Measurements from ENCODE around the gene RRN3. TPM values are rescaled to one million over a fixed set of nuclear protein-coding genes. Genes with fewer than 3 reads are reported as not detected.
"Not testable (repeated sequence)": the region's sequence is repeated elsewhere in the genome, so short reads cannot be mapped to it uniquely, and the experiment has no call there.

The RRN3 gene
- total RNA-seq, 1 donor from 2014 or later, result 54.5 TPM

- not testable (repeated sequence) for H3K27me3 ChIP-seq (ENCODE audit: control insufficient read depth, insufficient read depth, low read length); H3K4me3 ChIP-seq (ENCODE audit: low read depth, low read length); FAIRE-seq
- TF ChIP-seq, protein P1, sequence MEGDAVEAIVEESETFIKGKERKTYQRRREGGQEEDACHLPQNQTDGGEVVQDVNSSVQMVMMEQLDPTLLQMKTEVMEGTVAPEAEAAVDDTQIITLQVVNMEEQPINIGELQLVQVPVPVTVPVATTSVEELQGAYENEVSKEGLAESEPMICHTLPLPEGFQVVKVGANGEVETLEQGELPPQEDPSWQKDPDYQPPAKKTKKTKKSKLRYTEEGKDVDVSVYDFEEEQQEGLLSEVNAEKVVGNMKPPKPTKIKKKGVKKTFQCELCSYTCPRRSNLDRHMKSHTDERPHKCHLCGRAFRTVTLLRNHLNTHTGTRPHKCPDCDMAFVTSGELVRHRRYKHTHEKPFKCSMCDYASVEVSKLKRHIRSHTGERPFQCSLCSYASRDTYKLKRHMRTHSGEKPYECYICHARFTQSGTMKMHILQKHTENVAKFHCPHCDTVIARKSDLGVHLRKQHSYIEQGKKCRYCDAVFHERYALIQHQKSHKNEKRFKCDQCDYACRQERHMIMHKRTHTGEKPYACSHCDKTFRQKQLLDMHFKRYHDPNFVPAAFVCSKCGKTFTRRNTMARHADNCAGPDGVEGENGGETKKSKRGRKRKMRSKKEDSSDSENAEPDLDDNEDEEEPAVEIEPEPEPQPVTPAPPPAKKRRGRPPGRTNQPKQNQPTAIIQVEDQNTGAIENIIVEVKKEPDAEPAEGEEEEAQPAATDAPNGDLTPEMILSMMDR (IDR thresholded peaks at IDR 0.05; ENCODE audit: insufficient read depth, low read length, severe bottlenecking), result peak; percentile 49
- DNase-seq (ENCODE audit: low read depth), result peak; percentile 75
- H3K36me3 ChIP-seq (ENCODE audit: control insufficient read depth, insufficient read depth, low read length), result peaks cover 17% of the 10 kb centered on the region
These were observed 71.9 kb downstream of the RRN3 start for GRCh38 chr16:15022194-15022593.

- not testable (repeated sequence) for FAIRE-seq; DNase-seq (ENCODE audit: low read depth)
These were observed 72.6 kb downstream of the RRN3 start for GRCh38 chr16:15021429-15021828.

GRCh38 chr16:15016951-15017580 lies 77.0 kb downstream of the RRN3 start:
- FAIRE-seq; H3K4me3 ChIP-seq (ENCODE audit: low read depth, low read length); H3K27me3 ChIP-seq (ENCODE audit: control insufficient read depth, insufficient read depth, low read length); DNase-seq (ENCODE audit: low read depth): not testable (repeated sequence)
- peaks cover 16% of the 10 kb centered on the region for H3K36me3 ChIP-seq (ENCODE audit: control insufficient read depth, insufficient read depth, low read length)

More at GRCh38 chr16:15021429-15021828, 72.6 kb downstream of the RRN3 start:
- H3K27me3 ChIP-seq (ENCODE audit: control insufficient read depth, insufficient read depth, low read length); H3K4me3 ChIP-seq (ENCODE audit: low read depth, low read length): not testable (repeated sequence)
- peaks cover 15% of the 10 kb centered on the region for H3K36me3 ChIP-seq (ENCODE audit: control insufficient read depth, insufficient read depth, low read length)

DNA sequence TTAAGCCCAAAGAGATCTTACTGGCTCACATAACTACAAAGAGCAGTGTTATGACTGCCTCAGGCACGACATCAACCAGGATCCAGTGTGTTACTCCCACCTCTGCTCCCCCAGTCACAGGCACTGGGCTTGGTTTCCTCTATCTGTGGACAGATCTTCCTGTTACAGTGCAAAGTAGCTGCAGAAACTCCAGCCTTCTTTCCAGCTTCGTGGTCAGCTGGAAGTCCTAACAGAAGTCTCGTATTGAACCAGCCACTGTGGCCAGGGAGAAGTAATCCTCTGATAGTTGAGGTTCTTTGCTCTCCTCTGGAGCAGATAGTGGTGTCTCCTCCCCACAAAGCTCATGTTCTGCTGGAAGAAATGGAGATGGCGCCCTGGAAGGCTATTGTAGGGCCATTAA lies 77.7 kb downstream of the RRN3 start:
- peaks cover 14% of the 10 kb centered on the region for H3K36me3 ChIP-seq (ENCODE audit: control insufficient read depth, insufficient read depth, low read length)
- not testable (repeated sequence) for H3K27me3 ChIP-seq (ENCODE audit: control insufficient read depth, insufficient read depth, low read length); DNase-seq (ENCODE audit: low read depth); H3K4me3 ChIP-seq (ENCODE audit: low read depth, low read length)
- peak; percentile 40 for FAIRE-seq

- H3K36me3 ChIP-seq (ENCODE audit: control insufficient read depth, insufficient read depth, low read length), result peaks cover 12% of the 10 kb centered on the region
- not testable (repeated sequence) for FAIRE-seq
These were observed 78.4 kb downstream of the RRN3 start for GRCh38 chr16:15015671-15016070.

DNA sequence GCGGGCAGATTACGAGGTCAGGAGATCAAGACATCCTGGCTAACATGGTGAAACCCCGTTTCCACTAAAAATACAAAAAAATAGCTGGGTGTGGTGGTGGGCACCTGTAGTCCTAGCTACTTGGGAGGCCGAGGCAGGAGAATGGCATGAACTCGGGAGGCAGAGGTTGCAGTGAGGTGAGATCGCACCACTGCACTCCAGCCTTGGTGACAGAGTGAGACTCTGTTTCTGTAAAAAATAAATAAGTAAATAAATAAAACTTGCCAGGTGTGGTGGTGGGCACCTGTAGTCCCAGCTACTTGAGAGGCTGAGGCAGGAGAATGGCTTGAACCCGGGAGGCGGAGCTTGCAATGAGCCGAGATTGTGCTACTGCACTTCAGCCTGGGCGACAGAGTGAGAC lies 81.1 kb downstream of the RRN3 start:
- not testable (repeated sequence) for DNase-seq (ENCODE audit: low read depth); H3K36me3 ChIP-seq (ENCODE audit: control insufficient read depth, insufficient read depth, low read length); H3K4me3 ChIP-seq (ENCODE audit: low read depth, low read length); H3K27me3 ChIP-seq (ENCODE audit: control insufficient read depth, insufficient read depth, low read length); FAIRE-seq

More at GRCh38 chr16:15015671-15016070, 78.4 kb downstream of the RRN3 start:
- DNase-seq (ENCODE audit: low read depth); H3K27me3 ChIP-seq (ENCODE audit: control insufficient read depth, insufficient read depth, low read length); H3K4me3 ChIP-seq (ENCODE audit: low read depth, low read length): not testable (repeated sequence)

Other genes starting within 250 kb of the RRN3 start
- gene NPIPA1, start 156.8 kb downstream of the RRN3 start, total RNA-seq, result 43.7 and 65.7 TPM in 2 replicates
- gene PDXDC1, start 119.2 kb downstream of the RRN3 start, total RNA-seq, result 71.9 and 75.1 TPM in 2 replicates
- gene NTAN1, start 38.2 kb downstream of the RRN3 start, total RNA-seq, result 27.6 and 42.0 TPM in 2 replicates

All from bronchial epithelial cell (primary cell).